Fibroblast of villous mesenchyme (primary cell): ENCODE data around the gene DNTT. TPM values are rescaled to one million over a fixed set of nuclear protein-coding genes. Genes with fewer than 3 reads are reported as not detected.
A peak's percentile ranks its signal among the peaks of the same experiment; 100 is the strongest.

Source experiments
- DNase-seq: peaks from one replicate; pipeline ENCODE4 v3.0.0-alpha.2; 2010; ENCODE audit warnings: low read depth
- H3K4me3 ChIP-seq: 2 replicates; pipeline ENCODE4 v1.5.1; 2011; ENCODE audit warnings: low read depth, mild to moderate bottlenecking, low read length
- total RNA-seq: library from RNA; depleted of rRNA; stranded (reverse); fragments of >200 nt; gene quantifications from 2 replicates; pipeline ENCODE4 v1.2.3, GENCODE V29; 2012
- TF ChIP-seq, protein P1 (sequence below): IDR thresholded peaks from 2 replicates; pipeline ENCODE4 v1.5.1; 2012; ENCODE audit warnings: low read depth, mild to moderate bottlenecking, low read length; ENCODE audit not compliant: insufficient read depth

Gene DNTT
- total RNA-seq, 1 donor = not detected

DNA sequence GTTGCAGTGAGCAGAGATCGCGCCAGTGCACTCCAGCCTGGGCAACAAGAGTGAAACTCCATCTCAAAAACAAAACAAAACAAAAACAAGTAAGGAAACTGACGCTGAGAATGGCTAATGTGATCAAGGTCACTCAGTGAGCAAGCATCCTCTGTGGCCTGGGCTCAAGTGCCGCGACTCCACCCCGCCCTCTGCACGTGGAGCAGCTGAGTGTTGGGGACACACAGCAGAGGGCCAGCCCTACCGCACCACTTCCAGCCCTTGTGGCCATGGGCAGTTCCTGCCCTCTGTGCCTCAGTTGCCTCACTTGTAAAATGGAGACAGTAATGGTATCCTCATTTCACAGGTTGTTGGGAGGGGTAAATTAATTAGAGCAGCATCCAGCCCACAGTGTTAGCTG, 75.5 kb downstream of the DNTT start:
- TF ChIP-seq, protein P1, sequence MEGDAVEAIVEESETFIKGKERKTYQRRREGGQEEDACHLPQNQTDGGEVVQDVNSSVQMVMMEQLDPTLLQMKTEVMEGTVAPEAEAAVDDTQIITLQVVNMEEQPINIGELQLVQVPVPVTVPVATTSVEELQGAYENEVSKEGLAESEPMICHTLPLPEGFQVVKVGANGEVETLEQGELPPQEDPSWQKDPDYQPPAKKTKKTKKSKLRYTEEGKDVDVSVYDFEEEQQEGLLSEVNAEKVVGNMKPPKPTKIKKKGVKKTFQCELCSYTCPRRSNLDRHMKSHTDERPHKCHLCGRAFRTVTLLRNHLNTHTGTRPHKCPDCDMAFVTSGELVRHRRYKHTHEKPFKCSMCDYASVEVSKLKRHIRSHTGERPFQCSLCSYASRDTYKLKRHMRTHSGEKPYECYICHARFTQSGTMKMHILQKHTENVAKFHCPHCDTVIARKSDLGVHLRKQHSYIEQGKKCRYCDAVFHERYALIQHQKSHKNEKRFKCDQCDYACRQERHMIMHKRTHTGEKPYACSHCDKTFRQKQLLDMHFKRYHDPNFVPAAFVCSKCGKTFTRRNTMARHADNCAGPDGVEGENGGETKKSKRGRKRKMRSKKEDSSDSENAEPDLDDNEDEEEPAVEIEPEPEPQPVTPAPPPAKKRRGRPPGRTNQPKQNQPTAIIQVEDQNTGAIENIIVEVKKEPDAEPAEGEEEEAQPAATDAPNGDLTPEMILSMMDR = no peak
- H3K4me3 ChIP-seq = no peak overlapping the region
- no peak for DNase-seq

GRCh38 chr10:96380821-96381220, 76.6 kb downstream of the DNTT start:
- H3K4me3 ChIP-seq = no peak overlapping the region
- peak; percentile 25 for DNase-seq
- TF ChIP-seq, protein P1 = no peak

DNA sequence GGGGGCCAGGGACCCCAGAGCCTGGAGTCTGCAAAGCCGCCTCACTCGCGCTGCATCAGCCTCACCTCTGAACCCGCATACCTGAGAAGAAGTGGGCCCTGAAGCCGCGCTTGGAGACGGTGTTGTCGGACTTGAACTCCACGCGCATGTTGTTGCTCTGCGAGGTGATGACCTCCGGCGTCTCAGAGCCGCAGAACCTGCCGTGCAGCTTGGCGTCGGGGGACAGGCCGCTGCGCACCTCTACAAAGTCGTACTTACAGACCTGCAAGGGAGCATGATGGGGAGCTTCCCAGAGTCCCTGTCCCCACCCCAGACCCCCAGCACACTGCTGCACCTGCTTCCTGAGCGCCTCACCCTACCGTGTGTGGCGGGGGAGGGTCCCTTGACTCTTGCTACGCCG, 80.3 kb downstream of the DNTT start:
- no peak for DNase-seq
- no peak overlapping the region for H3K4me3 ChIP-seq
- TF ChIP-seq, protein P1 = no peak

- no peak overlapping the region for H3K4me3 ChIP-seq
- no peak for DNase-seq
- TF ChIP-seq, protein P1 = no peak
These were observed 82.9 kb downstream of the DNTT start for GRCh38 chr10:96387161-96387560.

DNA sequence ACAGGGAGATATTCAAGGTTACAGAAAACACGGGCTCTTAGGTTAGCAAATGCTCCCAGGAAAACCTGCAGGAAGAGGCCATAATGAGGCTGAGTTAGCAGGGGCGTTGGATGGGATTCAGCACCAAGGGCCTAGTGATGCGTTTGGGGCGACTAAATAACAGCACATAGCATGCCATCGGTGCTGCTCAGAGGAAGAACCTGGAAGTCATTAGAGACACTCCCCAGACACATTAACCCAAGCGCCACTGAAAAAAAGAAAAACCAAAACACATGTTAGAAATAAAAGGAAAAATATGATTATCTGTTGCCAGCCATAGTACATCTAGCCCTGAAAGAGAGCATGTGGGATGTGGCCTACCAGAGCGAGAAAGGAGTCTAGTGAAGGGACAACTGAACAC, 83.4 kb downstream of the DNTT start:
- no peak for DNase-seq
- no peak overlapping the region for H3K4me3 ChIP-seq

More for the DNA sequence above, 83.4 kb downstream of the DNTT start:
- TF ChIP-seq, protein P1 = no peak

Other genes with a start within 250 kb of the DNTT start
- 13.5 and 19.9 TPM in 2 replicates for gene ZNF518A, start 174.1 kb upstream of the DNTT start, total RNA-seq
- not detected in 2 replicates for gene BLNK, start 32.9 kb upstream of the DNTT start, total RNA-seq
- gene OPALIN, start 54.6 kb downstream of the DNTT start, total RNA-seq = not detected in 2 replicates
- under 0.01 TPM in 1 of 2 replicates, not detected in the other for gene TLL2, start 209.5 kb downstream of the DNTT start, total RNA-seq